Esophagus muscularis mucosa (tissue), 3 donors: ENCODE data around the gene LAGE3.

Experiments used
- POLR2AphosphoS5 ChIP-seq, 2 donors: sonication (generic); formaldehyde crosslinking; IDR thresholded peaks; one replicate each; pipeline ENCODE4 v1.6.1; 2017; ENCODE audit warnings: antibody characterized with exemption in 2 of 2
- TF ChIP-seq, protein P1 (sequence below), 3 experiments: fragments of 200-600 bp in 2 of 3; fragments of 450-650 bp in 1 of 3; sonication (generic) in 2 of 3; IDR thresholded peaks; one replicate each; pipeline ENCODE4 v1.5.1; 2017 to 2019; ENCODE audit warnings: antibody characterized with exemption in 3 of 3, mild to moderate bottlenecking in 2 of 3, moderate library complexity in 1 of 3

DNA sequence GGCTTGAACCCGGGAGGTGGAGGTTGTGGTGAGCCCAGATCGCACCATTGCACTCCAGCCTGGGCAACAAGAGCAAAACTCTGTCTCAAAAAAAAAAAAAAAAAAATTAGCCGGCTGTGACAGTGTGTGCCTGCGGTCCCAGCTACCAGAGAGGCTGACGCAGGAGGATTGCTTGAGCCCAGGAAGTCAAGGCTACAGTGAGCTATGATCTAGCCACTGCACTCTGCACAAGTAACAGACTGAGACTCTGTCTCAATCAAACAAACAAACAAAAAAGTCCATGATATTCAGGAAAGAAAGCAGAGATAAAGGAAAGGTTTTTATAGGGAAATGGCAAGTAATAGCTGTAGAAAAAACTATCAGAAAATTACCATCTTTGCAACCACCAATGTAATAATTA is 2.1 kb upstream of the LAGE3 start:
- TF ChIP-seq, protein P1, sequence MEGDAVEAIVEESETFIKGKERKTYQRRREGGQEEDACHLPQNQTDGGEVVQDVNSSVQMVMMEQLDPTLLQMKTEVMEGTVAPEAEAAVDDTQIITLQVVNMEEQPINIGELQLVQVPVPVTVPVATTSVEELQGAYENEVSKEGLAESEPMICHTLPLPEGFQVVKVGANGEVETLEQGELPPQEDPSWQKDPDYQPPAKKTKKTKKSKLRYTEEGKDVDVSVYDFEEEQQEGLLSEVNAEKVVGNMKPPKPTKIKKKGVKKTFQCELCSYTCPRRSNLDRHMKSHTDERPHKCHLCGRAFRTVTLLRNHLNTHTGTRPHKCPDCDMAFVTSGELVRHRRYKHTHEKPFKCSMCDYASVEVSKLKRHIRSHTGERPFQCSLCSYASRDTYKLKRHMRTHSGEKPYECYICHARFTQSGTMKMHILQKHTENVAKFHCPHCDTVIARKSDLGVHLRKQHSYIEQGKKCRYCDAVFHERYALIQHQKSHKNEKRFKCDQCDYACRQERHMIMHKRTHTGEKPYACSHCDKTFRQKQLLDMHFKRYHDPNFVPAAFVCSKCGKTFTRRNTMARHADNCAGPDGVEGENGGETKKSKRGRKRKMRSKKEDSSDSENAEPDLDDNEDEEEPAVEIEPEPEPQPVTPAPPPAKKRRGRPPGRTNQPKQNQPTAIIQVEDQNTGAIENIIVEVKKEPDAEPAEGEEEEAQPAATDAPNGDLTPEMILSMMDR (IDR thresholded peaks at IDR 0.05): no peak
- no peak for TF ChIP-seq POLR2AphosphoS5 (IDR thresholded peaks at IDR 0.05)
